DND-41 (cell line): ENCODE results near the gene PANK1.

ENCODE experiments used
- CTCF ChIP-seq: IDR thresholded peaks from 2 replicates; pipeline ENCODE4 v1.5.1; 2012; ENCODE audit warnings: borderline replicate concordance, low read length, moderate library complexity, mild to moderate bottlenecking; ENCODE audit not compliant: poor library complexity, severe bottlenecking; ENCODE audit errors: extremely low read depth
- EZH2 ChIP-seq: IDR thresholded peaks from 3 replicates; pipeline ENCODE4 v1.6.1; 2012; ENCODE audit warnings: borderline replicate concordance, low read depth, mild to moderate bottlenecking, moderate library complexity, low read length, inconsistent platforms; ENCODE audit not compliant: severe bottlenecking

GRCh38 chr10:89648074-89648473 lies 3.0 kb upstream of the PANK1 start:
- TF ChIP-seq CTCF: no peak
- TF ChIP-seq EZH2: no peak
